Measurements from ENCODE around the gene ZNF423.

GRCh38 chr16:49528060-49528865, 327.6 kb downstream of the ZNF423 start:
- TF ChIP-seq EZH2 (IDR thresholded peaks at IDR 0.05; ENCODE audit: insufficient read depth, low read length) (no peak), CTCF (IDR thresholded peaks at IDR 0.05; ENCODE audit: insufficient read depth, low read depth, low read length) (no peak)

Measured in astrocyte (in vitro differentiated cells and primary cell).